Stomach (tissue), 4 donors: ENCODE data around the gene ZFYVE21.
A peak's percentile ranks its signal among the peaks of the same experiment; 100 is the strongest.

Experiments used
- CTCF ChIP-seq, 7 experiments: fragments of 450-650 bp in 4 of 7; fragments of 200-600 bp in 3 of 7; sonication (generic) in 3 of 7; IDR thresholded peaks; one replicate each; pipeline ENCODE4 v1.5.1; 2016 to 2019; ENCODE audit warnings: antibody characterized with exemption in 7 of 7, control low read depth in 2 of 7, mild to moderate bottlenecking in 1 of 7
- EP300 ChIP-seq: sonication (generic); formaldehyde crosslinking; IDR thresholded peaks from one replicate; pipeline ENCODE4 v1.6.1; 2017; ENCODE audit warnings: antibody characterized with exemption
- POLR2AphosphoS5 ChIP-seq, 3 donors: sonication (generic); formaldehyde crosslinking; IDR thresholded peaks; one replicate each; pipeline ENCODE4 v1.6.1; 2016; ENCODE audit warnings: antibody characterized with exemption in 3 of 3

- TF ChIP-seq POLR2AphosphoS5 (IDR thresholded peaks at IDR 0.05) (peak in 2 of 3 donors; percentile 77 to 81), CTCF (IDR thresholded peaks at IDR 0.05) (no peak), EP300 (no peak)
Measured at GRCh38 chr14:103715052-103716000, at the start of gene ZFYVE21, which contains the start of gene XRCC3.
